Tibial artery (tissue), 4 donors: ENCODE results near the gene KRT16.

Source experiments
- DNase-seq, 2 donors: peaks; one replicate each; pipeline ENCODE4 v3.0.0-alpha.2; 2019
- H3K27ac ChIP-seq, 2 donors: fragments of 200-600 bp; sonication (generic) in 1 of 2; 1 replicate in 1 of 2; 2 replicates in 1 of 2; pipeline ENCODE4 v1.5.1; 2018 to 2019; ENCODE audit warnings: mild to moderate bottlenecking in 1 of 2
- H3K27me3 ChIP-seq, 2 donors: fragments of 200-600 bp; sonication (generic) in 1 of 2; one replicate each; pipeline versions ENCODE4 v1.5.1 to v1.6.0; 2016 to 2019
- H3K36me3 ChIP-seq, 3 donors: fragments of 200-600 bp; sonication (generic) in 2 of 3; one replicate each; pipeline ENCODE4 v1.5.1; 2016 to 2019; ENCODE audit warnings: mild to moderate bottlenecking in 2 of 3
- H3K4me1 ChIP-seq, 4 donors: fragments of 200-600 bp; sonication (generic) in 2 of 4; 1 replicate in 3 of 4; 2 replicates in 1 of 4; pipeline ENCODE4 v1.5.1; 2016 to 2019
- H3K4me3 ChIP-seq, 2 donors: fragments of 200-600 bp; sonication (generic) in 1 of 2; 1 replicate in 1 of 2; 2 replicates in 1 of 2; pipeline ENCODE4 v1.5.1; 2018 to 2019; ENCODE audit warnings: mild to moderate bottlenecking in 2 of 2
- H3K9me3 ChIP-seq, 3 donors: fragments of 200-600 bp; sonication (generic) in 1 of 3; one replicate each; pipeline ENCODE4 v1.5.1; 2016 to 2019
- intact Hi-C: fragments of 100-400 bp; cut with DNase I; formaldehyde crosslinking; loops from one replicate; pipeline ENCODE4 v1.15.0; 2023; ENCODE audit warnings: low total_unique reads
- TF ChIP-seq, protein P1 (sequence below), 2 experiments: fragments of 200-600 bp in 1 of 2; fragments of 450-650 bp in 1 of 2; IDR thresholded peaks; one replicate each; pipeline ENCODE4 v1.5.1; 2017 to 2019; ENCODE audit warnings: antibody characterized with exemption in 2 of 2, mild to moderate bottlenecking in 1 of 2, moderate library complexity in 1 of 2

KRT16 gene

DNA sequence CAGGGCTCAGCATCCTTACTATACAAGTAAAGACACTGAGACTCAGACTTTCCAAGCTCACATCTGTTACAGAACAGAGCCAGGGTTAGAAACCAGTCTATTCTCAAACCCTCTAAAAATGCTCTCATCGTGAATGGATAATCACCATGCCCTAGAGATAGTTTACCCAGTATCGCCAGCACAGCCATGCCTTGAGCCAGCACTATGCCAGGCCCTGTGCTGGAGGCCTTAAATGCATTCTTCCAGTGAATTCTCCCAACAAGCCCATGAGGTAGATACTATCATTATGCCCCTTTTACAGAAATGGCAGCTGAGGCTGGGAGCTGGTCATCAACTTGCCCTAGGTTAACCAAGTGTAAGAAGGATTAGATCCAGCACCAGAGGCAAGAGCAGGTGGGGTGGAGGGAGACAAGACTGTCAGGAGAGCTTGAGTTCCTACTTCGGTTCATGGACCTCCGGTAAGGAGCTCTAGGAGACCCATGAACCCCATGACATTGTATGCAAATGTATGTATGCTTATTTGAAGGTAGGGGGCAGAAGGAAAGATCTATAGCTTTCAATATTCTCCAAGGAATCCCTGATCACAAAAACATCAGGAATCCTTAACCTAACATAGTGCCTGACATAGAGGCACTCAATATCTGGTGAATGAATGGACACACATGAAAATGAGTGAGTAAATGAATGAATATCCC is 31.1 kb downstream of the KRT16 start:
- no peak for DNase-seq
- intact Hi-C loops, result no loop called here
- TF ChIP-seq, protein P1, sequence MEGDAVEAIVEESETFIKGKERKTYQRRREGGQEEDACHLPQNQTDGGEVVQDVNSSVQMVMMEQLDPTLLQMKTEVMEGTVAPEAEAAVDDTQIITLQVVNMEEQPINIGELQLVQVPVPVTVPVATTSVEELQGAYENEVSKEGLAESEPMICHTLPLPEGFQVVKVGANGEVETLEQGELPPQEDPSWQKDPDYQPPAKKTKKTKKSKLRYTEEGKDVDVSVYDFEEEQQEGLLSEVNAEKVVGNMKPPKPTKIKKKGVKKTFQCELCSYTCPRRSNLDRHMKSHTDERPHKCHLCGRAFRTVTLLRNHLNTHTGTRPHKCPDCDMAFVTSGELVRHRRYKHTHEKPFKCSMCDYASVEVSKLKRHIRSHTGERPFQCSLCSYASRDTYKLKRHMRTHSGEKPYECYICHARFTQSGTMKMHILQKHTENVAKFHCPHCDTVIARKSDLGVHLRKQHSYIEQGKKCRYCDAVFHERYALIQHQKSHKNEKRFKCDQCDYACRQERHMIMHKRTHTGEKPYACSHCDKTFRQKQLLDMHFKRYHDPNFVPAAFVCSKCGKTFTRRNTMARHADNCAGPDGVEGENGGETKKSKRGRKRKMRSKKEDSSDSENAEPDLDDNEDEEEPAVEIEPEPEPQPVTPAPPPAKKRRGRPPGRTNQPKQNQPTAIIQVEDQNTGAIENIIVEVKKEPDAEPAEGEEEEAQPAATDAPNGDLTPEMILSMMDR (IDR thresholded peaks at IDR 0.05), result no peak

DNA sequence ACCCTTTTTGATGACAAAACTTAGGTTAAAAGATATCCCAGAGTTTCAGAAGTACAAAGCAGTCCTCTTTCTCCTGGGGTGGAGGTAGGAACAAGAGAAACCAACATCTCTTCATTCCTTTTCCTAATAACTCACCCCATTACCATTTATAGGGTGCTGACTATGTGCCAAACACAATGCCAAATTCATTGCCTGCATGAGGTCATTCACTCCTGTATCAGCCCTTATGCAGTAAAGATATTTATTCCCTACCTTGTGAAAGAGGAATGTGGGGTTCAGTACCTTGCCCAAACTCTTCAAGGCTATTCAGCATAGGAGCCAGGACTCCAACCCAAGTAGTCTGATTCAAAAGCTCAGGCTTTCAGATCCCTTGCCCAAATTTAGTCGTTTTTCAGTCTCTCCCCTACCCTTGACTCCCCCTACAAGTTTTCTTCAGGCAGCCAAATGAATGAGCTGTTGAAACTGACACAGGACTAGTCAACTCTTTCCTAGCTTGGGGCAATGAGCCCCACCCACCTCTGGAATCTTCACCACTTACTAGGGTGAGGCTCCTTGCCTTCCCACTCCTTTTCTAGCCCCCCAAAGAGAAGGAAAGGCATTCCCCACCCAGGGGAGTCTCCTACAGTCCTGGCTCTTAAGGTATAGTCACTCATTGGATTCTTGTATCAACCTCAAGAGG is 31.7 kb downstream of the KRT16 start:
- H3K27ac ChIP-seq, result no peak overlapping the region
- peaks cover 0 to 15% (median 0%) of the 10 kb centered on the region in 4 donors for H3K4me1 ChIP-seq
- H3K4me3 ChIP-seq, result no peak overlapping the region
- no peaks in the 10 kb centered on the region for H3K36me3 ChIP-seq
- TF ChIP-seq, protein P1 (IDR thresholded peaks at IDR 0.05), result no peak
- peaks cover 0 to 22% of the 10 kb centered on the region in 2 donors for H3K27me3 ChIP-seq
- DNase-seq, result no peak
- intact Hi-C loops, result no loop called here
- H3K9me3 ChIP-seq, result no peaks in the 10 kb centered on the region

More for the DNA sequence above, 31.1 kb downstream of the KRT16 start:
- H3K4me1 ChIP-seq, result peaks cover 0 to 15% (median 0%) of the 10 kb centered on the region in 4 donors
- no peak overlapping the region for H3K4me3 ChIP-seq
- no peak overlapping the region for H3K27ac ChIP-seq
- H3K27me3 ChIP-seq, result peaks cover 0 to 19% of the 10 kb centered on the region in 2 donors
- H3K36me3 ChIP-seq, result no peaks in the 10 kb centered on the region
- no peaks in the 10 kb centered on the region for H3K9me3 ChIP-seq

DNA sequence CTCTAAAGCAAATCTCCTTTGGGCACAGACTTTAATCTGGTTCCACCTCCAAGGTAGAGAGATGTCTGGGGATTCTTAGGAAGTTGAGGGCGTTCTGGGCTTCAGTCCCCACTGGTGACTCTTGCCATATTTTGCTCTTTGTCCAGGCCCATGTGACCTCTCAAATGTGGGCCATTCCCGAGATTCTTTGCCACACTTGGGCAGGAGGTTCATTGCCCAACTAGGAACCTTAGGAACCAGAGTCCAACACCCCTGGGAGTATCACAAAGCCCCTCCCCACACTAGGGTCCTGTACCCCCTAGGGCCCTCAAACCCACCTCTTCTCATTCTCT is 32.4 kb downstream of the KRT16 start:
- no peak for DNase-seq
- Histone ChIP-seq H3K27ac (no peak overlapping the region), H3K4me1 (peaks cover 0 to 15% (median 0%) of the 10 kb centered on the region in 4 donors), H3K27me3 (peaks cover 0 to 26% of the 10 kb centered on the region in 2 donors), H3K4me3 (no peak overlapping the region), H3K36me3 (no peaks in the 10 kb centered on the region), H3K9me3 (no peaks in the 10 kb centered on the region)
- intact Hi-C loops, result no loop called here
- TF ChIP-seq, protein P1 (IDR thresholded peaks at IDR 0.05), result no peak

DNA sequence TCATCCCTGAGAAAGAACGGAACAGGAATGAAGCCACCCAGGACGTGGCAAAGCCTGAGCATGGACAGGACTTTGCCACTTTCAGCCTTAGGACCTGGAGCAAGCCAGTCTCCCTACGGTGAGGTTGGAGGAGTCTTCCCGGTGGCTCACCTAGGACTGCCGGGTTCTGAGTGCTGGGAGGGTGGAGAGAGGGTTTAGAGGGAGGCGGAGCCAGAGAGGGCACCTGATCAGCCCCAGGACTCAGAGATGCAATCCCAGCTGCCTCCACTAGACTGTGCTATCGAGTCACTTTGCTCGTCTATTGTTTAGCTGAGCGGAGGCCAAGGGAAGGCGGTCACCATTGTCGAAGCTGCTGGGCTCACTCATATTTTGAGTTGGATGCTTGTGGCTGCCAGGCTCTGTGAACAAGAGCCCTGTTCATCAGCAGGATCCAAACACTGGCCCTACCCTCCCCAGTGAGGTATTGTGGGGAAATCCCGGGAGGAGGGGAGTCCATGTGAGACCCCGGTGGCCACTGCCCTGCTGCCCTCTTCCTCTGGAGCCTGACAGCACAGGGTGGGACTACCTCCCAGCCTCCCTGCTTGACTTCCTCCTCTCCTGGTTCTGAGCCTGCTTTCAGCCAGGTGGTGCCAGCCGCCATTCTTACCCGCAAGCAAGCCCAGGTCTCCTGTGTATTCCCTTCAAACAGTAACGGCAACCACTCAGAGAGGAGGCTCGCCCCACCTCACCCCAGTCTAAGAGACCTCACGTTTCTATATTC is 32.9 kb downstream of the KRT16 start:
- H3K9me3 ChIP-seq, result no peaks in the 10 kb centered on the region
- peaks cover 0 to 15% (median 0%) of the 10 kb centered on the region in 4 donors for H3K4me1 ChIP-seq
- intact Hi-C loops, result no loop called here
- H3K4me3 ChIP-seq, result no peak overlapping the region
- DNase-seq, result peak; percentile 73 to 83
- peaks cover 0 to 28% of the 10 kb centered on the region in 2 donors for H3K27me3 ChIP-seq
- no peaks in the 10 kb centered on the region for H3K36me3 ChIP-seq
- no peak overlapping the region for H3K27ac ChIP-seq
- TF ChIP-seq, protein P1 (IDR thresholded peaks at IDR 0.05), result peak; percentile 60 to 66

DNA sequence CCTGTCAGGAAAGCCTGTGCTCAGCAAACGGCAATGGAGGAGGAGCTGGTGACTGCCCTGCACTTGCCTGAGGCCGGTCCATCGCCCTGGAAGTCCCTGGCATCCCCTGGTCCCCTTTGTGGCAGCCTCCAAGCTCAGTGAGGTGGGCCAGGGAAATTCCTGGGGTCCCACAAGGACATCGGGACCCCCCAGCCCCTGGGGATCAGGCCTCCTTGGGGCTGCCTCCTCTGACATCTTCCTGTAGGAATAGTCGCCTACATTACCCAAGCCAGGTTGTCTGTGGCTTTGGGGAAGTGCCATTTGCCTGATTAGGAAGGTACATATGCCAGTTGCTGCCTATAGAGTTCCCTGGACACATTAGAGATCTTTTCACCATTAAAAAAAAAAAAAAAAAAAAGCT is 33.6 kb downstream of the KRT16 start:
- intact Hi-C loops, result no loop called here
- H3K9me3 ChIP-seq, result no peaks in the 10 kb centered on the region
- peaks cover 0 to 15% (median 0%) of the 10 kb centered on the region in 4 donors for H3K4me1 ChIP-seq
- no peak overlapping the region for H3K4me3 ChIP-seq
- TF ChIP-seq, protein P1 (IDR thresholded peaks at IDR 0.05), result no peak
- H3K36me3 ChIP-seq, result no peaks in the 10 kb centered on the region
- DNase-seq, result no peak
- H3K27me3 ChIP-seq, result peaks cover 0 to 29% of the 10 kb centered on the region in 2 donors
- no peak overlapping the region for H3K27ac ChIP-seq
